CD14-positive monocyte (primary cell): ENCODE results near the gene EID1. TPM values are rescaled to one million over a fixed set of nuclear protein-coding genes. Genes with fewer than 3 reads are reported as not detected.

Source experiments
- DNase-seq, 3 donors: peaks; one replicate each; pipeline ENCODE4 v3.0.0-alpha.2; 2011 to 2022
- H2AFZ ChIP-seq: 2 replicates; pipeline ENCODE4 v1.6.0; 2012; ENCODE audit warnings: mild to moderate bottlenecking, low read depth, low read length, inconsistent platforms; ENCODE audit not compliant: insufficient read depth, poor library complexity, severe bottlenecking
- H3K27ac ChIP-seq, 2 donors: 1 replicate in 1 of 2; 2 replicates in 1 of 2; pipeline ENCODE4 v1.5.1; 2012 to 2013; ENCODE audit warnings: low read length in 2 of 2, control low read depth in 1 of 2, inconsistent platforms in 1 of 2, low read depth in 1 of 2, mild to moderate bottlenecking in 1 of 2
- H3K27me3 ChIP-seq, 2 donors: one replicate each; pipeline versions ENCODE4 v1.6.0 to v1.6.1; 2011 to 2013; ENCODE audit warnings: low read length in 2 of 2; ENCODE audit not compliant: control insufficient read depth in 2 of 2, insufficient read depth in 2 of 2
- H3K36me3 ChIP-seq, 2 donors: replicated peaks in 1 of 2; 1 replicate in 1 of 2; 2 replicates in 1 of 2; pipeline versions ENCODE4 v1.5.1 to v1.6.1; 2012 to 2013; ENCODE audit warnings: low read length in 2 of 2, control low read depth in 1 of 2, inconsistent platforms in 1 of 2, mild to moderate bottlenecking in 1 of 2; ENCODE audit not compliant: insufficient read depth in 2 of 2, control insufficient read depth in 1 of 2
- H3K4me1 ChIP-seq, 2 donors: 1 replicate in 1 of 2; 2 replicates in 1 of 2; pipeline versions ENCODE4 v1.5.1 to v1.6.1; 2012 to 2013; ENCODE audit warnings: low read length in 2 of 2, control low read depth in 1 of 2, inconsistent platforms in 1 of 2, mild to moderate bottlenecking in 1 of 2, moderate library complexity in 1 of 2; ENCODE audit not compliant: insufficient read depth in 2 of 2, control insufficient read depth in 1 of 2
- H3K4me2 ChIP-seq: replicated peaks from 2 replicates; pipeline ENCODE3; 2012; ENCODE audit warnings: low read length, moderate library complexity, mild to moderate bottlenecking; ENCODE audit not compliant: poor library complexity, severe bottlenecking; ENCODE audit errors: extremely low read depth
- H3K4me3 ChIP-seq, 3 experiments: fragments of 200-600 bp in 1 of 3; sonication (generic) in 1 of 3; replicated peaks in 1 of 3; 1 replicate in 2 of 3; 2 replicates in 1 of 3; pipeline ENCODE4 v1.5.1; 2011 to 2013; ENCODE audit warnings: low read length in 3 of 3, mild to moderate bottlenecking in 3 of 3, control low read depth in 2 of 3, low read depth in 2 of 3, inconsistent platforms in 1 of 3, moderate library complexity in 1 of 3
- H3K79me2 ChIP-seq: 2 replicates; pipeline ENCODE4 v1.6.0; 2012; ENCODE audit warnings: mild to moderate bottlenecking, control low read depth, inconsistent platforms, low read length, moderate library complexity; ENCODE audit not compliant: insufficient read depth
- H3K9ac ChIP-seq: 2 replicates; pipeline ENCODE4 v1.6.0; 2017; ENCODE audit warnings: low read length, mild to moderate bottlenecking; ENCODE audit not compliant: insufficient read depth, poor library complexity, severe bottlenecking
- H3K9me3 ChIP-seq, 2 donors: replicated peaks in 1 of 2; 1 replicate in 1 of 2; 2 replicates in 1 of 2; pipeline versions ENCODE4 v1.5.1 to v1.6.1; 2012 to 2013; ENCODE audit warnings: low read length in 2 of 2, control low read depth in 1 of 2; ENCODE audit not compliant: control insufficient read depth in 1 of 2, insufficient read depth in 1 of 2
- H4K20me1 ChIP-seq: 2 replicates; pipeline ENCODE4 v1.6.0; 2012; ENCODE audit warnings: mild to moderate bottlenecking, low read length, control low read depth, moderate library complexity; ENCODE audit not compliant: insufficient read depth
- H3K27ac Mint-ChIP-seq, 7 donors: one replicate each; pipeline ENCODE4 v1.8.0; 2020; ENCODE audit warnings: mild to moderate bottlenecking in 7 of 7, mixed read lengths in 7 of 7, moderate library complexity in 6 of 7, inconsistent platforms in 2 of 7
- H3K27me3 Mint-ChIP-seq, 3 donors: one replicate each; pipeline ENCODE4 v1.8.0; 2021 to 2022; ENCODE audit warnings: low read depth in 3 of 3, mild to moderate bottlenecking in 3 of 3, mixed read lengths in 3 of 3, moderate library complexity in 3 of 3, inconsistent platforms in 1 of 3
- H3K36me3 Mint-ChIP-seq, 2 donors: one replicate each; pipeline ENCODE4 v1.8.0; 2020; ENCODE audit warnings: mixed read lengths in 2 of 2, inconsistent platforms in 1 of 2, mild to moderate bottlenecking in 1 of 2
- H3K4me1 Mint-ChIP-seq: one replicate; pipeline ENCODE4 v1.8.0; 2020; ENCODE audit warnings: mild to moderate bottlenecking, mixed read lengths
- H3K4me3 Mint-ChIP-seq, 2 donors: one replicate each; pipeline ENCODE4 v1.8.0; 2020; ENCODE audit warnings: mild to moderate bottlenecking in 2 of 2, mixed read lengths in 2 of 2, moderate library complexity in 1 of 2
- H3K9me3 Mint-ChIP-seq, 7 donors: one replicate each; pipeline ENCODE4 v1.8.0; 2020 to 2022; ENCODE audit warnings: mixed read lengths in 7 of 7, mild to moderate bottlenecking in 6 of 7, moderate library complexity in 6 of 7, inconsistent platforms in 2 of 7
- CTCF ChIP-seq: fragments of 200-600 bp; IDR thresholded peaks from one replicate; pipeline ENCODE4 v1.8.0; 2022; ENCODE audit warnings: antibody characterized with exemption, mild to moderate bottlenecking
- WGBS: methylation state at CpG from one replicate; pipeline ENCODE4 v1.1.5; 2013; ENCODE audit warnings: missing lambda C conversion rate; ENCODE audit not compliant: insufficient coverage; 5-methylcytosine and 5-hydroxymethylcytosine counted together
- intact Hi-C, 2 donors: fragments of 100-400 bp; cut with micrococcal nuclease; formaldehyde crosslinking; loops; one replicate each; pipeline versions ENCODE4 v1.15.0 to v1.15.1; 2023
- polyA plus RNA-seq, 3 donors: library from polyadenylated mRNA; depleted of rRNA in 1 of 3; unstranded in 2 of 3; stranded (reverse) in 1 of 3; fragments of 300-500 nt in 2 of 3; fragments of >200 nt in 1 of 3; fragmentation: Illumina TruSeq in 2 of 3; gene quantifications; 1 replicate in 2 of 3; 2 replicates in 1 of 3; pipeline ENCODE4 v1.2.3, GENCODE V29; 2012 to 2021

Gene EID1
- polyA plus RNA-seq, 3 donors = 41.2 to 182 (median 181) TPM

- no peaks in the 10 kb centered on the region for H3K4me1 Mint-ChIP-seq
- H3K36me3 Mint-ChIP-seq = no peaks in the 10 kb centered on the region
- Histone ChIP-seq H3K4me3 (no peak overlapping the region), H4K20me1 (no peaks in the 10 kb centered on the region), H3K79me2 (no peaks in the 10 kb centered on the region), H2AFZ (no peak overlapping the region), H3K9me3 (no peaks in the 10 kb centered on the region), H3K4me1 (no peaks in the 10 kb centered on the region), H3K27me3 (no peaks in the 10 kb centered on the region), H3K9ac (no peak overlapping the region), H3K4me2 (no peak overlapping the region), H3K27ac (no peak overlapping the region), H3K36me3 (no peaks in the 10 kb centered on the region)
- H3K9me3 Mint-ChIP-seq = peaks cover 0 to 10% (median 3%) of the 10 kb centered on the region in 7 donors
- no peak overlapping the region for H3K27ac Mint-ChIP-seq
- H3K27me3 Mint-ChIP-seq = peaks cover 0 to 10% (median 1%) of the 10 kb centered on the region in 3 donors
- DNase-seq = no peak
- H3K4me3 Mint-ChIP-seq = no peak overlapping the region
- WGBS = 95% methylated on average over 4 of the region's 4 CpGs
- intact Hi-C loops = no loop called here
- TF ChIP-seq CTCF = no peak
These were observed 35.2 kb downstream of the EID1 start for GRCh38 chr15:48913141-48913540.

GRCh38 chr15:48914717-48915116 is 36.8 kb downstream of the EID1 start:
- no peak overlapping the region for H3K27ac ChIP-seq
- WGBS = 45% methylated on average over 1 of the region's 3 CpGs
- TF ChIP-seq CTCF = no peak
- Mint-ChIP-seq H3K36me3 (no peaks in the 10 kb centered on the region), H3K27ac (no peak overlapping the region), H3K4me3 (no peak overlapping the region), H3K27me3 (peaks cover 1 to 9% (median 4%) of the 10 kb centered on the region in 3 donors), H3K4me1 (no peaks in the 10 kb centered on the region), H3K9me3 (peaks cover 0 to 10% (median 3%) of the 10 kb centered on the region in 7 donors)
- no peaks in the 10 kb centered on the region for H3K36me3 ChIP-seq
- H3K4me2 ChIP-seq = no peak overlapping the region
- DNase-seq = no peak
- H3K79me2 ChIP-seq = no peaks in the 10 kb centered on the region
- H3K27me3 ChIP-seq = no peaks in the 10 kb centered on the region
- H4K20me1 ChIP-seq = no peaks in the 10 kb centered on the region
- H3K4me1 ChIP-seq = no peaks in the 10 kb centered on the region
- no peak overlapping the region for H2AFZ ChIP-seq
- intact Hi-C loops = no loop called here
- H3K4me3 ChIP-seq = no peak overlapping the region
- no peaks in the 10 kb centered on the region for H3K9me3 ChIP-seq
- H3K9ac ChIP-seq = no peak overlapping the region
